Astrocyte (in vitro differentiated cells and primary cell): ENCODE measurements around the gene MCTP2. TPM values are rescaled to one million over a fixed set of nuclear protein-coding genes. Genes with fewer than 3 reads are reported as not detected.

Source experiments
- DNase-seq: peaks from one replicate; pipeline ENCODE4 v3.0.0-alpha.2; 2010; ENCODE audit warnings: low read depth
- FAIRE-seq: peaks from 2 replicates; lab custom pipeline; 2011; peaks lifted over from hg19 to GRCh38; lab: Jason Lieb, UNC
- H2AFZ ChIP-seq: 2 replicates; pipeline ENCODE4 v1.6.0; 2012; ENCODE audit warnings: low read depth, low read length, inconsistent platforms
- H3K27ac ChIP-seq: 2 replicates; pipeline ENCODE4 v1.5.1; 2011; ENCODE audit warnings: low read depth, low read length, inconsistent platforms
- H3K27me3 ChIP-seq: 2 replicates; pipeline ENCODE4 v1.6.0; 2011; ENCODE audit warnings: low read length, inconsistent platforms; ENCODE audit not compliant: insufficient read depth
- H3K36me3 ChIP-seq: 2 replicates; pipeline ENCODE4 v1.5.1; 2011; ENCODE audit warnings: low read length, inconsistent platforms; ENCODE audit not compliant: insufficient read depth
- H3K4me1 ChIP-seq: 2 replicates; pipeline ENCODE4 v1.5.1; 2011; ENCODE audit warnings: low read length, inconsistent platforms; ENCODE audit not compliant: insufficient read depth
- H3K4me2 ChIP-seq: 2 replicates; pipeline ENCODE4 v1.6.0; 2012; ENCODE audit warnings: low read length, inconsistent platforms
- H3K4me3 ChIP-seq: 2 replicates; pipeline ENCODE4 v1.5.1; 2011; ENCODE audit warnings: low read depth, mild to moderate bottlenecking, low read length, inconsistent platforms; ENCODE audit not compliant: insufficient read depth
- H3K79me2 ChIP-seq: 2 replicates; pipeline ENCODE4 v1.6.0; 2012; ENCODE audit warnings: mild to moderate bottlenecking, low read length, inconsistent platforms; ENCODE audit not compliant: insufficient read depth
- H3K9ac ChIP-seq: 2 replicates; pipeline ENCODE4 v1.6.0; 2012; ENCODE audit warnings: mild to moderate bottlenecking, low read length, inconsistent platforms
- H3K9me3 ChIP-seq: 2 replicates; pipeline ENCODE4 v1.5.1; 2012; ENCODE audit warnings: low read depth, mild to moderate bottlenecking, low read length, inconsistent platforms; ENCODE audit not compliant: insufficient read depth
- H4K20me1 ChIP-seq: 2 replicates; pipeline ENCODE4 v1.6.0; 2012; ENCODE audit warnings: low read length, inconsistent platforms; ENCODE audit not compliant: insufficient read depth
- H3K27ac Mint-ChIP-seq: one replicate; pipeline ENCODE4 v1.8.0; 2021; ENCODE audit warnings: mild to moderate bottlenecking, mixed read lengths; ENCODE audit not compliant: unreplicated experiment
- H3K27me3 Mint-ChIP-seq: one replicate; pipeline ENCODE4 v1.8.0; 2021; ENCODE audit warnings: low read depth, mixed read lengths; ENCODE audit not compliant: unreplicated experiment
- H3K36me3 Mint-ChIP-seq: one replicate; pipeline ENCODE4 v1.8.0; 2021; ENCODE audit warnings: low read depth, mixed read lengths; ENCODE audit not compliant: unreplicated experiment
- H3K4me1 Mint-ChIP-seq: one replicate; pipeline ENCODE4 v1.8.0; 2021; ENCODE audit warnings: low read depth, mixed read lengths; ENCODE audit not compliant: unreplicated experiment
- H3K4me3 Mint-ChIP-seq: one replicate; pipeline ENCODE4 v1.8.0; 2021; ENCODE audit warnings: mild to moderate bottlenecking, moderate library complexity, mixed read lengths; ENCODE audit not compliant: unreplicated experiment
- H3K9me3 Mint-ChIP-seq: one replicate; pipeline ENCODE4 v1.8.0; 2021; ENCODE audit warnings: mild to moderate bottlenecking, mixed read lengths; ENCODE audit not compliant: unreplicated experiment
- CTCF ChIP-seq: IDR thresholded peaks from 2 replicates; pipeline ENCODE4 v1.5.1; 2011; ENCODE audit warnings: low read depth, mild to moderate bottlenecking, inconsistent platforms, low read length, moderate library complexity; ENCODE audit not compliant: insufficient read depth
- EZH2 ChIP-seq: IDR thresholded peaks from 2 replicates; pipeline ENCODE4 v1.6.1; 2012; ENCODE audit warnings: mild to moderate bottlenecking, low read length, inconsistent platforms; ENCODE audit not compliant: insufficient read depth
- total RNA-seq: library from RNA; stranded (reverse); gene quantifications from 2 replicates; pipeline ENCODE4 v1.2.1, GENCODE V29; 2021

The MCTP2 gene
- total RNA-seq, 1 donor from 2014 or later = 2.6 TPM

DNA sequence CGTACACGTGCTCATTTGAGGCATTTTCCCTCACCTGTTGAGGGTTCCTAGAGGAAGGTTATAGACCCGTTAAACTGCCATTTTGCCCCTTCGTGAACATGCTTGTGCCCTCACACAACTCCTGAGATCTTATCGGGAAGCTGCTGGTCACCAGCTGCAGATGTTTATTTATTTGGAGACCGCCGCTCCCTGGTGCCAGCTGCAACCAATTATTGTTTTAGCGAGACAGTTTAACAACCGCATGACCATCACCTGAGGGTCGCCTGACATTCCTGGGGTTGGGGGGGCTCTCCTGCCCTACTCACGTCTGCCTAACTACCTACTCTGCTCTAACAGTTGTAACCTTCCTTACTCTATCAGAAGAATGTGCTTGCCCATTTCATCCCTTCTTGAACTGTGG lies 292.5 kb downstream of the MCTP2 start:
- Histone ChIP-seq H4K20me1 (no peaks in the 10 kb centered on the region), H3K9me3 (peaks cover 8% of the 10 kb centered on the region)

GRCh38 chr15:94524565-94524964 lies 293.2 kb downstream of the MCTP2 start:
- H3K4me1 ChIP-seq = no peaks in the 10 kb centered on the region
- H2AFZ ChIP-seq = no peak overlapping the region
- Mint-ChIP-seq H3K4me1 (no peaks in the 10 kb centered on the region), H3K27me3 (no peaks in the 10 kb centered on the region), H3K4me3 (no peak overlapping the region), H3K9me3 (no peaks in the 10 kb centered on the region), H3K27ac (no peak overlapping the region), H3K36me3 (no peaks in the 10 kb centered on the region)
- no peaks in the 10 kb centered on the region for H4K20me1 ChIP-seq
- TF ChIP-seq CTCF (no peak), EZH2 (no peak)
- H3K36me3 ChIP-seq = no peaks in the 10 kb centered on the region
- no peak overlapping the region for H3K27ac ChIP-seq
- H3K79me2 ChIP-seq = no peaks in the 10 kb centered on the region
- no peak overlapping the region for H3K4me3 ChIP-seq
- no peak overlapping the region for H3K4me2 ChIP-seq
- H3K27me3 ChIP-seq = no peaks in the 10 kb centered on the region
- DNase-seq (no peak), FAIRE-seq (no peak)
- H3K9ac ChIP-seq = no peak overlapping the region
- H3K9me3 ChIP-seq = peaks cover 9% of the 10 kb centered on the region

More for the DNA sequence above, 292.5 kb downstream of the MCTP2 start:
- Histone ChIP-seq H3K36me3 (no peaks in the 10 kb centered on the region), H3K9ac (no peak overlapping the region), H3K27ac (no peak overlapping the region), H3K4me2 (no peak overlapping the region), H3K79me2 (no peaks in the 10 kb centered on the region), H3K4me3 (no peak overlapping the region), H3K4me1 (no peaks in the 10 kb centered on the region), H2AFZ (no peak overlapping the region), H3K27me3 (no peaks in the 10 kb centered on the region)
- no peak overlapping the region for H3K27ac Mint-ChIP-seq
- no peaks in the 10 kb centered on the region for H3K27me3 Mint-ChIP-seq
- no peak for DNase-seq
- H3K4me3 Mint-ChIP-seq = no peak overlapping the region
- no peak for TF ChIP-seq EZH2
- no peak for TF ChIP-seq CTCF
- H3K9me3 Mint-ChIP-seq = no peaks in the 10 kb centered on the region
- FAIRE-seq = no peak
- H3K36me3 Mint-ChIP-seq = no peaks in the 10 kb centered on the region
- no peaks in the 10 kb centered on the region for H3K4me1 Mint-ChIP-seq

DNA sequence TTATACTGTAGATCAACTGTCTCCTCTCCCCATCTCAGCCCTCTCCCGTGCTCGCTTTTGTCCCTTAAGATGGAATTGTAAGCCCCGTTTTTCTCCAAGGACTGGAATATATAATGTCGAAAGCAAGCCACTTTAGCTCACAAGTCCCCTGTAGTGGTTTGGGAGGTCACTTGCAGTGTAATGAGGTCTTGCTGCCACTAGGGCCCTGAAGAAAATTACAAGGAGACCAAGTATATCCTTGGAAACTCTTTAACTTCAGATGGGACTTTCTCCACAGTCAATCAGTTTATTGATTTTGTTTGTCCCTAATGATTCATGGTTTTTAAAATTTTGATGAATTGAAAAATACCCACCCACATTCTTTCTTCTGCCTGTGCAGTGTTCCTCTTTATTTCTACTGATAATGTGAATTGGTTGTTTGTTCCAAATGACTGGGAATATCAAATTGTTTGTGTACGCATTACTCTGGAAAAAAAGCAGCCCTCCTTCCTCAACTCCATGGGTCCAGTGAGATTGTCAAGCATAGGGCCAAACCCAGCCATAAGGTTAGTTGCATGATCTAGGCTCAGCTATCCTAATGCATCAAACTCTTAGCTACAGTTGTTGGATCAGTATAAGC lies 294.8 kb downstream of the MCTP2 start:
- no peak overlapping the region for H3K4me3 Mint-ChIP-seq
- H3K9me3 Mint-ChIP-seq = no peaks in the 10 kb centered on the region
- H2AFZ ChIP-seq = no peak overlapping the region

More for the DNA sequence above, 294.8 kb downstream of the MCTP2 start:
- Histone ChIP-seq H3K4me1 (no peaks in the 10 kb centered on the region), H3K36me3 (no peaks in the 10 kb centered on the region), H3K4me3 (no peak overlapping the region), H3K79me2 (no peaks in the 10 kb centered on the region), H3K4me2 (no peak overlapping the region), H3K9me3 (peaks cover 9% of the 10 kb centered on the region), H3K27ac (no peak overlapping the region), H3K27me3 (no peaks in the 10 kb centered on the region), H3K9ac (no peak overlapping the region), H4K20me1 (no peaks in the 10 kb centered on the region)
- Mint-ChIP-seq H3K27me3 (no peaks in the 10 kb centered on the region), H3K36me3 (no peaks in the 10 kb centered on the region), H3K27ac (no peak overlapping the region), H3K4me1 (no peaks in the 10 kb centered on the region)
- no peak for FAIRE-seq
- TF ChIP-seq EZH2 = no peak
- TF ChIP-seq CTCF = no peak
- DNase-seq = no peak
